Activated CD4-positive, alpha-beta memory T cell treated with anti-CD3 and anti-CD28 coated beads, Interleukin-2, amount 10 ng/mL, durations not matched to agents 7 days and 5 days (primary cell): ENCODE measurements around the gene CYP2S1. TPM values are rescaled to one million over a fixed set of nuclear protein-coding genes. Genes with fewer than 3 reads are reported as not detected.

Experiments used
- CTCF ChIA-PET: fragments of 350-600 bp; sonication (Branson Sonifier 250); formaldehyde crosslinking; loops from one replicate; lab custom pipeline; 2021; ENCODE audit warnings: antibody characterized with exemption, inconsistent platforms; lab: Charles Lee
- POLR2A ChIA-PET: fragments of 350-600 bp; sonication (Branson Sonifier 250); formaldehyde crosslinking; loops from one replicate; lab custom pipeline; 2021; ENCODE audit warnings: antibody characterized with exemption; lab: Charles Lee
- DNase-seq: peaks from one replicate; pipeline ENCODE4 v3.0.0-alpha.2; 2020
- H3K27ac Mint-ChIP-seq: one replicate; pipeline ENCODE4 v1.8.0; 2021; ENCODE audit warnings: mild to moderate bottlenecking, mixed read lengths
- H3K27me3 Mint-ChIP-seq: one replicate; pipeline ENCODE4 v1.8.0; 2021; ENCODE audit warnings: mixed read lengths
- H3K36me3 Mint-ChIP-seq: one replicate; pipeline ENCODE4 v1.8.0; 2021; ENCODE audit warnings: low read depth, mixed read lengths
- H3K4me1 Mint-ChIP-seq: one replicate; pipeline ENCODE4 v1.8.0; 2021; ENCODE audit warnings: mixed read lengths
- H3K4me3 Mint-ChIP-seq: one replicate; pipeline ENCODE4 v1.8.0; 2021; ENCODE audit warnings: mild to moderate bottlenecking, mixed read lengths
- H3K9me3 Mint-ChIP-seq: one replicate; pipeline ENCODE4 v1.8.0; 2021; ENCODE audit warnings: mixed read lengths
- total RNA-seq, 2 experiments: library from RNA; stranded (reverse); gene quantifications; one replicate each; pipeline ENCODE4 v1.2.3, GENCODE V29; 2021

CYP2S1 gene
- total RNA-seq, 2 experiments from 2014 or later: 0.68 to 1.6 TPM

GRCh38 chr19:41205995-41206394 lies 13.0 kb downstream of the CYP2S1 start:
- CTCF ChIA-PET: interaction anchor here (1.3 to 4.6 kb wide), 3 partner anchors 56 to 158 kb away, joined by 4 to 74 read pairs (median 5); partner anchors contain the start of genes B9D2, CCDC97 and HNRNPUL1
- no peaks in the 10 kb centered on the region for H3K36me3 Mint-ChIP-seq

DNA sequence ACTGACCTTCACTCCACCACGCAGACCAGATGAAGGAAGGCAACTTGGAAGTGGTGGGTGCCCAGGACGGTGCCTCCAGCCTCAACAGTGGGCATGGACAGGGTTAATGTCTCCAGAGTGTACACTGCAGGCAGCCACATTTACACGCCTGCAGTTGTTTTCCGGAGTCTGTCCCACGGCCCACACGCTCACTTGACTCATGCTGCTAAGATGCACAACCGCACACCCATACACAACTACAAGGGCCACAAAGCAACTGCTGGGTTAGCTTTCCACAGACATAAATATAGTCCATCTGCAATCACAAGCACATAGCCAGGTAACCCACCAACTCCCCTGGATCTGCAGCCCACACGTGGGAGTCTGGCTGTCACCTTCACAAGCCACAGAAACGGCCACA lies 13.4 kb downstream of the CYP2S1 start:
- Mint-ChIP-seq H3K27ac (no peak overlapping the region), H3K27me3 (peaks cover 2% of the 10 kb centered on the region), H3K4me3 (no peak overlapping the region), H3K36me3 (no peaks in the 10 kb centered on the region), H3K4me1 (peaks cover 10% of the 10 kb centered on the region), H3K9me3 (no peaks in the 10 kb centered on the region)
- no peak for DNase-seq
- CTCF ChIA-PET: interaction anchor here (1.3 to 4.6 kb wide), 2 partner anchors 56 to 103 kb away, joined by 5 to 74 read pairs; partner anchors contain the start of genes CCDC97 and HNRNPUL1
- POLR2A ChIA-PET: no interaction called here

More at GRCh38 chr19:41205995-41206394, 13.0 kb downstream of the CYP2S1 start:
- Mint-ChIP-seq H3K27me3 (peaks cover 4% of the 10 kb centered on the region), H3K4me3 (no peak overlapping the region), H3K9me3 (no peaks in the 10 kb centered on the region), H3K27ac (no peak overlapping the region), H3K4me1 (peaks cover 11% of the 10 kb centered on the region)
- DNase-seq: no peak
- POLR2A ChIA-PET: no interaction called here

DNA sequence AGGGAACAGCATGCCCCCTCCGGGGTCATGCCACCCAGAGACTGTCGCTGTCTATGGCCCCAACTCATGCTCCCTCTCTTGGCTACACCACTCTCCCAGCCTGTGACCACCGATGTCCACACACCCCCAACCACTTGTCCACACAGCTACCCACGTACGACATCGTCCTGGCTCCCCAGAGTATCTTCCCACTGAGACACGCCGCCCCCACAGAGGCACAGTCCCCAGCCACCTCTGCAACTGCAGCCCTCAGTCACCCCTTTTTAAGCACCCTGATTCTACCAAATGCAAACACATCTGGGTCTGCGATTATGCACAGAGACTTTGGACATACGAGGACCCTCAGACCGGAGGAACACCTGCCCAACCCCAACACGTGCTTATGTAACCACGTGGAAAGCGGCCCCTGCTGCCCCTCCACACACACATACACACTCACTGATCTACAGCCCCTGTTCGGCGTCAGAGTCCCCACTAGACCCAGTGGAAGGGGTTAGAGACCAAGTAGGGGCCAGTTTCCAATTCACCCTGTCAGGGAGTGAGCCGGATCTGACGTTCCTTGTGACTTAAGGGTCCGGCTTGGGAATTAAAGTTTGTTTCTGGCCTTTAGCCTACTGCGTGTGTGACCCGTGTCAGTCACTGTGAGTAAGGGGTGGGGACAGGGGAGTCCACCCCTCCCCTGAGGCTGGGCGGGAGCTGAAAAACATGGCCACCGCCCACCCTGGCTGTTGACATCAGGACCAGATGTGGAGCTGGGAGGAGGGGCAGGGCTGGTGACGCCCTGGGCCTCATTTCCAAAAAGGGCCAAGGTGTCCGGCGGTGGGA lies 14.1 kb downstream of the CYP2S1 start:
- no peak for DNase-seq
- no peak overlapping the region for H3K4me3 Mint-ChIP-seq
- ChIA-PET CTCF (interaction anchor here (1.3 to 4.6 kb wide), 3 partner anchors 55 to 102 kb away, joined by 5 to 74 read pairs (median 5); partner anchors contain the start of genes CCDC97 and HNRNPUL1), POLR2A (no interaction called here)
- H3K27ac Mint-ChIP-seq: no peak overlapping the region
- no peaks in the 10 kb centered on the region for H3K36me3 Mint-ChIP-seq
- H3K27me3 Mint-ChIP-seq: peaks cover 2% of the 10 kb centered on the region
- no peaks in the 10 kb centered on the region for H3K9me3 Mint-ChIP-seq
- peaks cover 10% of the 10 kb centered on the region for H3K4me1 Mint-ChIP-seq

- no peak for DNase-seq
- CTCF ChIA-PET: no interaction called here
- Mint-ChIP-seq H3K4me1 (no peaks in the 10 kb centered on the region), H3K36me3 (no peaks in the 10 kb centered on the region), H3K9me3 (no peaks in the 10 kb centered on the region), H3K4me3 (no peak overlapping the region), H3K27ac (no peak overlapping the region), H3K27me3 (peaks cover 20% of the 10 kb centered on the region)
- POLR2A ChIA-PET: no interaction called here
Measured at GRCh38 chr19:41214161-41214560, 21.1 kb downstream of the CYP2S1 start.

DNA sequence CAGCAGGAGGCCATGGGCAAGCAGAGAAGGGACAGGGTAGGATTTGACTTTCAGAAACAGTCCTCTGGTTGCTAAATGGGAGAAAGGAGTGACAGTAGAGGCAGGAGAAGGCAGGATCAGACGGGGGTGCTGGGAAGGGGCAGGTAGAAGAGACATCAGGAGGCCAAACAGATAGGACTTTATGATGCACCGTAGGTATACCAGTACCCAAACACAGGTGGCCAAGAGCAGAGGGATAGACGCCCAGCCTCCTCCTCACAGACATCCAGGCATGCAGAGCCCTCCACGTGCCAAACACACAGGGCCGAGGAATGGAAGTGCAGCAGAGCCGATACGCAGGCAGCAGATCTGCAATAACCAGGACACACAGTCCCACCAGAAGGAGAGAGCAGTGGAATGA lies 24.7 kb downstream of the CYP2S1 start:
- no peak overlapping the region for H3K27ac Mint-ChIP-seq
- CTCF ChIA-PET: interaction anchor here (0.7 kb wide), 1 partner anchor 410 kb away, joined by 4 read pairs; no protein-coding TSS in a partner anchor
- no peaks in the 10 kb centered on the region for H3K4me1 Mint-ChIP-seq
- POLR2A ChIA-PET: no interaction called here
- peaks cover 36% of the 10 kb centered on the region for H3K27me3 Mint-ChIP-seq
- H3K9me3 Mint-ChIP-seq: no peaks in the 10 kb centered on the region
- DNase-seq: no peak
- no peaks in the 10 kb centered on the region for H3K36me3 Mint-ChIP-seq
- H3K4me3 Mint-ChIP-seq: no peak overlapping the region

DNA sequence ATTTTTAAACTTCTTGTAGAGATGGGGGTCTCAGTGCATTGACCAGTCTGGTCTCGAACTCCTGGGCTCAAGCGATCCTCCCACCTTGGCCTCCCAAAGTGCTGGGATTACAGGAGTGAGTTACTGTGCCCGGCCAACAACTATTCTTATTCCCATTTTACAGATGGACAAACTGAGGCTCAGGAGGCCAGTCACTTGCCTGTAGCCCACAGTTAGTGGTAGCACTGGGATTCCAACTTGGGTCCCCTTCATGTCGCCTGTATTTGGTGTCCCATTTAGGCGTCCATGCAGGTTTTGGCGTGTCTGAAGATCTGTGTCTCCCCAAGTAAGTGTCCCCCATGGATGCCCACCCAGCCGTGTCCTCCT lies 25.2 kb downstream of the CYP2S1 start:
- CTCF ChIA-PET: no interaction called here
- Mint-ChIP-seq H3K27me3 (peaks cover 36% of the 10 kb centered on the region), H3K27ac (no peak overlapping the region), H3K36me3 (no peaks in the 10 kb centered on the region), H3K9me3 (no peaks in the 10 kb centered on the region), H3K4me3 (no peak overlapping the region), H3K4me1 (no peaks in the 10 kb centered on the region)
- no peak for DNase-seq
- POLR2A ChIA-PET: no interaction called here

GRCh38 chr19:41218615-41219507 lies 25.8 kb downstream of the CYP2S1 start, which contains the start of gene AXL:
AXL (plus strand) TSS chr19:41219223; CDS start chr19:41219393, 170 bp downstream.
- Mint-ChIP-seq H3K4me1 (peaks cover 4% of the 10 kb centered on the region), H3K27ac (no peak within 1 kb of the TSS), H3K27me3 (peaks cover 35% of the 10 kb centered on the region), H3K9me3 (no peaks in the 10 kb centered on the region), H3K4me3 (no peak within 1 kb of the TSS), H3K36me3 (no peaks in the 10 kb centered on the region)
- DNase-seq: no peak
- POLR2A ChIA-PET: no interaction called here
- CTCF ChIA-PET: no interaction called here

GRCh38 chr19:41219924-41220567 lies 27.0 kb downstream of the CYP2S1 start:
- ChIA-PET CTCF (interaction anchor here (2.2 kb wide), 1 partner anchor 15 kb away, joined by 5 read pairs; no protein-coding TSS in a partner anchor), POLR2A (no interaction called here)
- no peaks in the 10 kb centered on the region for H3K36me3 Mint-ChIP-seq
- no peak overlapping the region for H3K27ac Mint-ChIP-seq
- peaks cover 4% of the 10 kb centered on the region for H3K4me1 Mint-ChIP-seq
- no peaks in the 10 kb centered on the region for H3K9me3 Mint-ChIP-seq
- no peak overlapping the region for H3K4me3 Mint-ChIP-seq
- peaks cover 31% of the 10 kb centered on the region for H3K27me3 Mint-ChIP-seq
- no peak for DNase-seq

- CTCF ChIA-PET: interaction anchor here (2.2 kb wide), 1 partner anchor 16 kb away, joined by 5 read pairs; no protein-coding TSS in a partner anchor
Measured at GRCh38 chr19:41220811-41221210, 27.8 kb downstream of the CYP2S1 start.

DNA sequence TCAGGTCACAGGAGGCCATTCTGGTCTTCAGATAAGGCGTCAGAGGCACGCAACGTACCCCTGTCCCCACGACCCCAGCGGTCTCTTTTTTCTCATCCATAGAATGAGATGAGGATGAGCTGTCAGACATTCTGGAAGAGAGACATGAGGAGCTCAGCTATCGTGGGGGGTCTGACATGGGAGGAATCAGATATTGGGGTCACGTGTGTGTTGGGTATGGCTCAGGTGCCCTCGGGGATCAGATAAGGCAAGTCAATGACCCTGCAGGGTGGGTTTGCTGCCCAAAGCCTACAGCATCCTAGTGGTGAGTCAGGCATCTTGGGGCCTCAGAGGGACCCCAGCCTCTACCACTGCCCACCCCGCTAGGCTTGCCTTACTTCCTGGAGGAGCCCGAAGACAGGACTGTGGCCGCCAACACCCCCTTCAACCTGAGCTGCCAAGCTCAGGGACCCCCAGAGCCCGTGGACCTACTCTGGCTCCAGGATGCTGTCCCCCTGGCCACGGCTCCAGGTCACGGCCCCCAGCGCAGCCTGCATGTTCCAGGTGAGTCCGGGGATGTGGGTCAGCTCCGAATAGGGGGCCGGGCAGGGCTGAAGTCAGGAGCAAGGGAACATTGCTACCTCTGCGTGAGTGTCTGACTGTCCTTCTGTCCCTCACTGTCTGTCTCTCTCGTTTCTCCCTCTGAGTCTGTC lies 28.6 kb downstream of the CYP2S1 start:
- H3K36me3 Mint-ChIP-seq: no peaks in the 10 kb centered on the region
- H3K4me3 Mint-ChIP-seq: no peak overlapping the region
- H3K27me3 Mint-ChIP-seq: peaks cover 37% of the 10 kb centered on the region
- H3K27ac Mint-ChIP-seq: no peak overlapping the region
- POLR2A ChIA-PET: no interaction called here
- DNase-seq: no peak
- H3K9me3 Mint-ChIP-seq: no peaks in the 10 kb centered on the region
- CTCF ChIA-PET: interaction anchor here (2.2 kb wide), 1 partner anchor 17 kb away, joined by 5 read pairs; no protein-coding TSS in a partner anchor
- H3K4me1 Mint-ChIP-seq: peaks cover 13% of the 10 kb centered on the region

More at GRCh38 chr19:41220811-41221210, 27.8 kb downstream of the CYP2S1 start:
- Mint-ChIP-seq H3K27me3 (peaks cover 37% of the 10 kb centered on the region), H3K4me1 (peaks cover 9% of the 10 kb centered on the region), H3K27ac (no peak overlapping the region), H3K4me3 (no peak overlapping the region), H3K36me3 (no peaks in the 10 kb centered on the region), H3K9me3 (no peaks in the 10 kb centered on the region)
- DNase-seq: no peak
- POLR2A ChIA-PET: no interaction called here

DNA sequence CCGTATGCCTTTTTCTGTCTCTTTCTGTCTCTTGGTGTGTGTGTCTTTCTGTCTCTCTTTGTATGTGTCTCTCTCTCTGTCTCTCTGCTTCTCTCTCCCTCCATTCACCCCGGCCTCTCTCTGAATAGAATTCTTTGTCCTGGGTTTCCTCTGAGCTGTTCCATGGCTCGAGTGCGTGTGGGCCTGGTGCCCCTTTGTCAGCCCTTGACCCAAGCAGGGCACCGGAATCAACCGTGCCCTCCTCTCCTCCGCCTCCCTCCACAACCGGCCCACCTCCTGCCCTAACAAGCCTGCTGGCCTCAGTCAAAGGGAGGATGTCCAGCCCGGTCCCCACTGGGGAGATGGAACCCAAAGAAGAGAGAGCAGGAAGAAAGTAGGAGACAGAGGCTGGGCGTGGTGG lies 29.2 kb downstream of the CYP2S1 start:
- Mint-ChIP-seq H3K9me3 (no peaks in the 10 kb centered on the region), H3K27me3 (peaks cover 33% of the 10 kb centered on the region), H3K36me3 (no peaks in the 10 kb centered on the region), H3K4me1 (peaks cover 19% of the 10 kb centered on the region), H3K27ac (no peak overlapping the region), H3K4me3 (no peak overlapping the region)
- POLR2A ChIA-PET: no interaction called here
- CTCF ChIA-PET: interaction anchor here (2.2 kb wide), 1 partner anchor 18 kb away, joined by 5 read pairs; no protein-coding TSS in a partner anchor
- no peak for DNase-seq
